Loucy (cell line): ENCODE data around the gene PLK3.

Source experiments
- CTCF ChIP-seq: fragments of 200-600 bp; sonication (generic); conservative IDR thresholded peaks from 2 replicates; pipeline ENCODE4 v1.5.1; 2014; ENCODE audit warnings: mild to moderate bottlenecking, antibody characterized with exemption, low read length
- EZH2phosphoT487 ChIP-seq: fragments of 200-600 bp; IDR thresholded peaks from 2 replicates; pipeline ENCODE4 v1.6.1; 2018; ENCODE audit warnings: antibody characterized with exemption, mild to moderate bottlenecking, moderate library complexity, borderline replicate concordance

- TF ChIP-seq CTCF = peak; percentile 8; the same call in 1 of the 2 replicates
- TF ChIP-seq EZH2phosphoT487 = no peak
These were observed 19.6 kb downstream of the PLK3 start for GRCh38 chr1:44819608-44820327.
